ENCODE results near the gene SRMS. TPM values are rescaled to one million over a fixed set of nuclear protein-coding genes. Genes with fewer than 3 reads are reported as not detected.

The SRMS gene
- total and polyA plus RNA-seq, 2 donors (not counting 1 experiment from before 2014, with no cell fraction given): 0.17 to 0.54 TPM

DNA sequence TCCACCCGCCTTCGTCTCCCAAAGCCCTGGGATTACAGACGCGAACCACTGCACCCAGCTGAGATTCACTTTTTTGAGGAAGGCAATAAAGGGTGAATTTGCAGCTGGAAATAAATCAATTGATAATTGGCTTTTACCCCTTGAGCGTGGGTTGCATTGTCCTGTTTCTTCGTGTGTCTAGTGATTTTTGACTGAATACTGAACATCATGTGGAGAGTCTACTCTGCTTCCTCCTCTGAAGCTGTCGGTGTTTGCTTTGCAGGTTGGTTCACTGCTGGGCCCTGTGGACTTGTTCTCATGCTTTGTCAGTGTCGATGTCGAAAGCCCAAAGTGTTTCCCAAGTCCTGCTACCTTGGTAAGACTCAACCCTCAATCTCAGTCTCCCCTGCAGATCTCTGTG lies 42.9 kb downstream of the SRMS start:
- H3K9me3 ChIP-seq (ENCODE audit: control extremely low read depth in 1 of 3, control insufficient read depth in 2 of 3, insufficient read depth in 1 of 3, low read length in 2 of 3): peaks cover 0 to 30% (median 0%) of the 10 kb centered on the region in 3 donors
- no peak overlapping the region for H3K9ac ChIP-seq (ENCODE audit: low read length)
- POLR2A ChIA-PET: no interaction called here

DNA sequence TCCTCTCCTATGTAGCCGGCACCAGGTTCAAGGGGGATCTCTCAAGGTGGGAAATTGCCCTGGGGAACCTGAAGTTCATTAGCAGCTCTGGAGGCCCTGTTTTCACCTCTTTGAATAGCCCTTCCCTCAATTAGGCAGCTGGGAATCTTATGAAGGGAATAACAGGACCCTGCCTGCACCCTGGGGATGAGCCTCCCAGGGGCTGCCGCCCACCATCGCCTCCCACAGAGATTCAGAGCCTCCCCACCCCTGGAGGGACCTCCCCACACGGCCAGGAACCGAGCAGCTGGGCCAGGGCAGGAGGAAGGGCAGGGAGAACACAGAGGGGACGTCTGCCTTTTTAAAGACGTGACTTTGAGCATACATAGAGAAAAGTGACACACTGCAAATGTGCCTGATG lies 44.0 kb downstream of the SRMS start:
- Histone ChIP-seq H3K27me3 (replicated peaks in 1 of 4; ENCODE audit: control extremely low read depth in 1 of 4, control insufficient read depth in 3 of 4, insufficient read depth in 4 of 4, low read length in 3 of 4) (peaks cover 0 to 25% (median 3%) of the 10 kb centered on the region in 4 experiments), H3K4me2 (replicated peaks; ENCODE audit: low read depth, low read length, poor library complexity, severe bottlenecking) (no peak overlapping the region), H3K9ac (ENCODE audit: low read length) (no peak overlapping the region), H3K9me3 (ENCODE audit: control extremely low read depth in 1 of 3, control insufficient read depth in 2 of 3, insufficient read depth in 1 of 3, low read length in 2 of 3) (peaks cover 0 to 34% (median 0%) of the 10 kb centered on the region in 3 donors), H3K4me3 (ENCODE audit: control extremely low read depth in 1 of 5, extremely low read depth in 1 of 5, insufficient read depth in 1 of 5, low read depth in 2 of 5, low read length in 4 of 5) (no peak overlapping the region), H4K20me1 (ENCODE audit: control insufficient read depth, insufficient read depth, low read length, poor library complexity, severe bottlenecking) (no peaks in the 10 kb centered on the region), H3K36me3 (replicated peaks in 1 of 2; ENCODE audit: control extremely low read depth in 1 of 2, control insufficient read depth in 1 of 2, extremely low read depth in 1 of 2, insufficient read depth in 2 of 2, low read length in 1 of 2) (no peaks in the 10 kb centered on the region), H2AFZ (ENCODE audit: insufficient read depth, low read depth, low read length, poor library complexity, severe bottlenecking) (no peak overlapping the region), H3K79me2 (ENCODE audit: control insufficient read depth, insufficient read depth, low read length) (no peaks in the 10 kb centered on the region), H3K27ac (ENCODE audit: low read length in 2 of 2) (no peak overlapping the region), H3K4me1 (ENCODE audit: control insufficient read depth in 2 of 2, insufficient read depth in 2 of 2, low read length in 2 of 2) (peaks cover 5 to 8% of the 10 kb centered on the region in 2 donors)
- H3K4me1 Mint-ChIP-seq: no peaks in the 10 kb centered on the region
- peaks cover 2% of the 10 kb centered on the region for H3K9me3 Mint-ChIP-seq (ENCODE audit: insufficient read depth)
- 44% methylated on average over 4 of the region's 7 CpGs for WGBS (ENCODE audit: insufficient coverage)
- ATAC-seq (ENCODE audit: low read depth): no peak
- no peak overlapping the region for H3K27ac Mint-ChIP-seq
- no peak overlapping the region for H3K4me3 Mint-ChIP-seq
- DNase-seq: no peak
- TF ChIP-seq, protein P1, sequence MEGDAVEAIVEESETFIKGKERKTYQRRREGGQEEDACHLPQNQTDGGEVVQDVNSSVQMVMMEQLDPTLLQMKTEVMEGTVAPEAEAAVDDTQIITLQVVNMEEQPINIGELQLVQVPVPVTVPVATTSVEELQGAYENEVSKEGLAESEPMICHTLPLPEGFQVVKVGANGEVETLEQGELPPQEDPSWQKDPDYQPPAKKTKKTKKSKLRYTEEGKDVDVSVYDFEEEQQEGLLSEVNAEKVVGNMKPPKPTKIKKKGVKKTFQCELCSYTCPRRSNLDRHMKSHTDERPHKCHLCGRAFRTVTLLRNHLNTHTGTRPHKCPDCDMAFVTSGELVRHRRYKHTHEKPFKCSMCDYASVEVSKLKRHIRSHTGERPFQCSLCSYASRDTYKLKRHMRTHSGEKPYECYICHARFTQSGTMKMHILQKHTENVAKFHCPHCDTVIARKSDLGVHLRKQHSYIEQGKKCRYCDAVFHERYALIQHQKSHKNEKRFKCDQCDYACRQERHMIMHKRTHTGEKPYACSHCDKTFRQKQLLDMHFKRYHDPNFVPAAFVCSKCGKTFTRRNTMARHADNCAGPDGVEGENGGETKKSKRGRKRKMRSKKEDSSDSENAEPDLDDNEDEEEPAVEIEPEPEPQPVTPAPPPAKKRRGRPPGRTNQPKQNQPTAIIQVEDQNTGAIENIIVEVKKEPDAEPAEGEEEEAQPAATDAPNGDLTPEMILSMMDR (IDR thresholded peaks at IDR 0.05): no peak
- no peak for TF ChIP-seq EZH2 (IDR thresholded peaks at IDR 0.05; ENCODE audit: borderline replicate concordance, insufficient read depth, low read depth, low read length, poor library complexity, severe bottlenecking)
- POLR2A ChIA-PET: no interaction called here
- intact Hi-C loops (cut with micrococcal nuclease): no loop called here
- CTCF ChIA-PET: interaction anchor here (1.1 kb wide), 1 partner anchor 10 kb away, joined by 3 read pairs; no protein-coding TSS in a partner anchor
- H3K27me3 Mint-ChIP-seq: peaks cover 26% of the 10 kb centered on the region

More for the DNA sequence above, 42.9 kb downstream of the SRMS start:
- Histone ChIP-seq H3K4me1 (ENCODE audit: control insufficient read depth in 2 of 2, insufficient read depth in 2 of 2, low read length in 2 of 2) (peaks cover 2% of the 10 kb centered on the region in 2 donors), H3K4me2 (replicated peaks; ENCODE audit: low read depth, low read length, poor library complexity, severe bottlenecking) (no peak overlapping the region), H3K27me3 (replicated peaks in 1 of 4; ENCODE audit: control extremely low read depth in 1 of 4, control insufficient read depth in 3 of 4, insufficient read depth in 4 of 4, low read length in 3 of 4) (peaks cover 0 to 23% (median under 1%) of the 10 kb centered on the region in 4 experiments), H4K20me1 (ENCODE audit: control insufficient read depth, insufficient read depth, low read length, poor library complexity, severe bottlenecking) (no peaks in the 10 kb centered on the region), H3K36me3 (replicated peaks in 1 of 2; ENCODE audit: control extremely low read depth in 1 of 2, control insufficient read depth in 1 of 2, extremely low read depth in 1 of 2, insufficient read depth in 2 of 2, low read length in 1 of 2) (no peaks in the 10 kb centered on the region), H3K27ac (ENCODE audit: low read length in 2 of 2) (no peak overlapping the region), H2AFZ (ENCODE audit: insufficient read depth, low read depth, low read length, poor library complexity, severe bottlenecking) (no peak overlapping the region), H3K4me3 (ENCODE audit: control extremely low read depth in 1 of 5, extremely low read depth in 1 of 5, insufficient read depth in 1 of 5, low read depth in 2 of 5, low read length in 4 of 5) (no peak overlapping the region), H3K79me2 (ENCODE audit: control insufficient read depth, insufficient read depth, low read length) (no peaks in the 10 kb centered on the region)
- Mint-ChIP-seq H3K4me3 (no peak overlapping the region), H3K27me3 (peaks cover 32% of the 10 kb centered on the region), H3K27ac (no peak overlapping the region), H3K4me1 (no peaks in the 10 kb centered on the region), H3K9me3 (ENCODE audit: insufficient read depth) (peaks cover 2% of the 10 kb centered on the region)
- WGBS (ENCODE audit: insufficient coverage): 98% methylated on average over 5 of the region's 9 CpGs
- ATAC-seq (ENCODE audit: low read depth) (no peak), DNase-seq (no peak)
- intact Hi-C loops (cut with micrococcal nuclease): no loop called here
- TF ChIP-seq EZH2 (IDR thresholded peaks at IDR 0.05; ENCODE audit: borderline replicate concordance, insufficient read depth, low read depth, low read length, poor library complexity, severe bottlenecking): no peak
- TF ChIP-seq, protein P1 (IDR thresholded peaks at IDR 0.05): no peak
- CTCF ChIA-PET: interaction anchor here (1.2 kb wide), 2 partner anchors 9 to 16 kb away, joined by 3 read pairs; partner anchors contain the start of gene PPDPF
